ENCODE data around the gene IFI44.
A peak's percentile ranks its signal among the peaks of the same experiment; 100 is the strongest.

IFI44 gene

GRCh38 chr1:78619803-78620579, 29.6 kb upstream of the IFI44 start, which contains the start of gene IFI44L:
IFI44L (plus strand) TSS chr1:78620448; CDS start chr1:78627916, 7,468 bp downstream.
- H3K9me3 ChIP-seq (ENCODE audit: control insufficient read depth in 1 of 2, low read length in 2 of 2): no peaks in the 10 kb centered on the region
- H3K27me3 ChIP-seq (ENCODE audit: control insufficient read depth in 1 of 2, insufficient read depth in 2 of 2, low read length in 2 of 2): no peaks in the 10 kb centered on the region
- no peak within 1 kb of the TSS for H3K27ac ChIP-seq (ENCODE audit: low read depth, low read length)
- peak within 1 kb of the TSS; percentile 44 to 54 for H3K4me3 ChIP-seq (ENCODE audit: low read depth in 1 of 2, low read length in 2 of 2)
- peak within 1 kb of the TSS in 1 of 2 donors; percentile 3 for H3K9ac ChIP-seq (ENCODE audit: low read depth in 1 of 2, low read length in 2 of 2)
- H3K4me1 ChIP-seq (ENCODE audit: control insufficient read depth in 1 of 2, insufficient read depth in 2 of 2, low read length in 2 of 2): peaks cover 15 to 20% of the 10 kb centered on the region in 2 donors
- no peaks in the 10 kb centered on the region for H3K36me3 ChIP-seq (ENCODE audit: control insufficient read depth in 1 of 2, insufficient read depth in 2 of 2, low read length in 2 of 2)

GRCh38 chr1:78620666-78621065, 29.0 kb upstream of the IFI44 start:
- Histone ChIP-seq H3K9me3 (ENCODE audit: control insufficient read depth in 1 of 2, low read length in 2 of 2) (no peaks in the 10 kb centered on the region), H3K9ac (ENCODE audit: low read depth in 1 of 2, low read length in 2 of 2) (peak overlapping the region in 1 of 2 donors; percentile 3), H3K4me3 (ENCODE audit: low read depth in 1 of 2, low read length in 2 of 2) (peak overlapping the region; percentile 44 to 54), H3K27ac (ENCODE audit: low read depth, low read length) (no peak overlapping the region), H3K36me3 (ENCODE audit: control insufficient read depth in 1 of 2, insufficient read depth in 2 of 2, low read length in 2 of 2) (no peaks in the 10 kb centered on the region), H3K4me1 (ENCODE audit: control insufficient read depth in 1 of 2, insufficient read depth in 2 of 2, low read length in 2 of 2) (peaks cover 15 to 20% of the 10 kb centered on the region in 2 donors), H3K27me3 (ENCODE audit: control insufficient read depth in 1 of 2, insufficient read depth in 2 of 2, low read length in 2 of 2) (no peaks in the 10 kb centered on the region)

GRCh38 chr1:78622548-78622947, 27.1 kb upstream of the IFI44 start:
- Histone ChIP-seq H3K27me3 (ENCODE audit: control insufficient read depth in 1 of 2, insufficient read depth in 2 of 2, low read length in 2 of 2) (no peaks in the 10 kb centered on the region), H3K27ac (ENCODE audit: low read depth, low read length) (no peak overlapping the region), H3K9ac (ENCODE audit: low read depth in 1 of 2, low read length in 2 of 2) (no peak overlapping the region), H3K36me3 (ENCODE audit: control insufficient read depth in 1 of 2, insufficient read depth in 2 of 2, low read length in 2 of 2) (no peaks in the 10 kb centered on the region), H3K4me1 (ENCODE audit: control insufficient read depth in 1 of 2, insufficient read depth in 2 of 2, low read length in 2 of 2) (peaks cover 14 to 20% of the 10 kb centered on the region in 2 donors), H3K4me3 (ENCODE audit: low read depth in 1 of 2, low read length in 2 of 2) (no peak overlapping the region), H3K9me3 (ENCODE audit: control insufficient read depth in 1 of 2, low read length in 2 of 2) (no peaks in the 10 kb centered on the region)

- H3K27ac ChIP-seq (ENCODE audit: low read depth, low read length): no peak overlapping the region
- H3K27me3 ChIP-seq (ENCODE audit: control insufficient read depth in 1 of 2, insufficient read depth in 2 of 2, low read length in 2 of 2): no peaks in the 10 kb centered on the region
- peaks cover 8 to 14% of the 10 kb centered on the region in 2 donors for H3K4me1 ChIP-seq (ENCODE audit: control insufficient read depth in 1 of 2, insufficient read depth in 2 of 2, low read length in 2 of 2)
- H3K4me3 ChIP-seq (ENCODE audit: low read depth in 1 of 2, low read length in 2 of 2): no peak overlapping the region
- no peaks in the 10 kb centered on the region for H3K9me3 ChIP-seq (ENCODE audit: control insufficient read depth in 1 of 2, low read length in 2 of 2)
- no peak overlapping the region for H3K9ac ChIP-seq (ENCODE audit: low read depth in 1 of 2, low read length in 2 of 2)
- no peaks in the 10 kb centered on the region for H3K36me3 ChIP-seq (ENCODE audit: control insufficient read depth in 1 of 2, insufficient read depth in 2 of 2, low read length in 2 of 2)
These were observed 25.6 kb upstream of the IFI44 start for GRCh38 chr1:78624035-78624434.

GRCh38 chr1:78627321-78627720, 22.3 kb upstream of the IFI44 start:
- no peaks in the 10 kb centered on the region for H3K36me3 ChIP-seq (ENCODE audit: control insufficient read depth in 1 of 2, insufficient read depth in 2 of 2, low read length in 2 of 2)
- no peaks in the 10 kb centered on the region for H3K9me3 ChIP-seq (ENCODE audit: control insufficient read depth in 1 of 2, low read length in 2 of 2)
- H3K4me1 ChIP-seq (ENCODE audit: control insufficient read depth in 1 of 2, insufficient read depth in 2 of 2, low read length in 2 of 2): no peaks in the 10 kb centered on the region
- H3K27me3 ChIP-seq (ENCODE audit: control insufficient read depth in 1 of 2, insufficient read depth in 2 of 2, low read length in 2 of 2): no peaks in the 10 kb centered on the region
- H3K9ac ChIP-seq (ENCODE audit: low read depth in 1 of 2, low read length in 2 of 2): no peak overlapping the region
- H3K27ac ChIP-seq (ENCODE audit: low read depth, low read length): no peak overlapping the region
- no peak overlapping the region for H3K4me3 ChIP-seq (ENCODE audit: low read depth in 1 of 2, low read length in 2 of 2)

GRCh38 chr1:78630600-78630999, 19.0 kb upstream of the IFI44 start:
- Histone ChIP-seq H3K36me3 (ENCODE audit: control insufficient read depth in 1 of 2, insufficient read depth in 2 of 2, low read length in 2 of 2) (no peaks in the 10 kb centered on the region), H3K27me3 (ENCODE audit: control insufficient read depth in 1 of 2, insufficient read depth in 2 of 2, low read length in 2 of 2) (no peaks in the 10 kb centered on the region), H3K4me1 (ENCODE audit: control insufficient read depth in 1 of 2, insufficient read depth in 2 of 2, low read length in 2 of 2) (no peaks in the 10 kb centered on the region), H3K4me3 (ENCODE audit: low read depth in 1 of 2, low read length in 2 of 2) (no peak overlapping the region), H3K9ac (ENCODE audit: low read depth in 1 of 2, low read length in 2 of 2) (no peak overlapping the region), H3K9me3 (ENCODE audit: control insufficient read depth in 1 of 2, low read length in 2 of 2) (no peaks in the 10 kb centered on the region), H3K27ac (ENCODE audit: low read depth, low read length) (no peak overlapping the region)

GRCh38 chr1:78633209-78633608, 16.4 kb upstream of the IFI44 start:
- no peaks in the 10 kb centered on the region for H3K27me3 ChIP-seq (ENCODE audit: control insufficient read depth in 1 of 2, insufficient read depth in 2 of 2, low read length in 2 of 2)
- no peak overlapping the region for H3K4me3 ChIP-seq (ENCODE audit: low read depth in 1 of 2, low read length in 2 of 2)
- no peaks in the 10 kb centered on the region for H3K9me3 ChIP-seq (ENCODE audit: control insufficient read depth in 1 of 2, low read length in 2 of 2)
- no peak overlapping the region for H3K27ac ChIP-seq (ENCODE audit: low read depth, low read length)
- no peak overlapping the region for H3K9ac ChIP-seq (ENCODE audit: low read depth in 1 of 2, low read length in 2 of 2)
- H3K36me3 ChIP-seq (ENCODE audit: control insufficient read depth in 1 of 2, insufficient read depth in 2 of 2, low read length in 2 of 2): no peaks in the 10 kb centered on the region
- H3K4me1 ChIP-seq (ENCODE audit: control insufficient read depth in 1 of 2, insufficient read depth in 2 of 2, low read length in 2 of 2): no peaks in the 10 kb centered on the region

GRCh38 chr1:78640462-78640861, 9.2 kb upstream of the IFI44 start:
- no peaks in the 10 kb centered on the region for H3K36me3 ChIP-seq (ENCODE audit: control insufficient read depth in 1 of 2, insufficient read depth in 2 of 2, low read length in 2 of 2)
- H3K27me3 ChIP-seq (ENCODE audit: control insufficient read depth in 1 of 2, insufficient read depth in 2 of 2, low read length in 2 of 2): no peaks in the 10 kb centered on the region
- H3K4me3 ChIP-seq (ENCODE audit: low read depth in 1 of 2, low read length in 2 of 2): no peak overlapping the region
- no peak overlapping the region for H3K27ac ChIP-seq (ENCODE audit: low read depth, low read length)
- no peak overlapping the region for H3K9ac ChIP-seq (ENCODE audit: low read depth in 1 of 2, low read length in 2 of 2)
- H3K9me3 ChIP-seq (ENCODE audit: control insufficient read depth in 1 of 2, low read length in 2 of 2): peaks cover 0 to 4% of the 10 kb centered on the region in 2 donors
- peaks cover 0 to 3% of the 10 kb centered on the region in 2 donors for H3K4me1 ChIP-seq (ENCODE audit: control insufficient read depth in 1 of 2, insufficient read depth in 2 of 2, low read length in 2 of 2)

GRCh38 chr1:78641558-78641957, 8.1 kb upstream of the IFI44 start:
- H3K27ac ChIP-seq (ENCODE audit: low read depth, low read length): no peak overlapping the region
- H3K36me3 ChIP-seq (ENCODE audit: control insufficient read depth in 1 of 2, insufficient read depth in 2 of 2, low read length in 2 of 2): no peaks in the 10 kb centered on the region
- H3K4me1 ChIP-seq (ENCODE audit: control insufficient read depth in 1 of 2, insufficient read depth in 2 of 2, low read length in 2 of 2): peaks cover 0 to 3% of the 10 kb centered on the region in 2 donors
- H3K4me3 ChIP-seq (ENCODE audit: low read depth in 1 of 2, low read length in 2 of 2): no peak overlapping the region
- H3K9ac ChIP-seq (ENCODE audit: low read depth in 1 of 2, low read length in 2 of 2): no peak overlapping the region
- H3K9me3 ChIP-seq (ENCODE audit: control insufficient read depth in 1 of 2, low read length in 2 of 2): peaks cover 0 to 4% of the 10 kb centered on the region in 2 donors
- no peaks in the 10 kb centered on the region for H3K27me3 ChIP-seq (ENCODE audit: control insufficient read depth in 1 of 2, insufficient read depth in 2 of 2, low read length in 2 of 2)

- no peaks in the 10 kb centered on the region for H3K36me3 ChIP-seq (ENCODE audit: control insufficient read depth in 1 of 2, insufficient read depth in 2 of 2, low read length in 2 of 2)
- no peak overlapping the region for H3K4me3 ChIP-seq (ENCODE audit: low read depth in 1 of 2, low read length in 2 of 2)
- no peak overlapping the region for H3K9ac ChIP-seq (ENCODE audit: low read depth in 1 of 2, low read length in 2 of 2)
- peaks cover 0 to 6% of the 10 kb centered on the region in 2 donors for H3K9me3 ChIP-seq (ENCODE audit: control insufficient read depth in 1 of 2, low read length in 2 of 2)
- no peaks in the 10 kb centered on the region for H3K27me3 ChIP-seq (ENCODE audit: control insufficient read depth in 1 of 2, insufficient read depth in 2 of 2, low read length in 2 of 2)
- H3K4me1 ChIP-seq (ENCODE audit: control insufficient read depth in 1 of 2, insufficient read depth in 2 of 2, low read length in 2 of 2): peaks cover 5 to 8% of the 10 kb centered on the region in 2 donors
- no peak overlapping the region for H3K27ac ChIP-seq (ENCODE audit: low read depth, low read length)
These were observed 3.9 kb upstream of the IFI44 start for GRCh38 chr1:78645723-78646122.
